Duodenal mucosa (tissue), 2 donors: ENCODE results near the gene MYOF.
"Not testable (repeated sequence)": the region's sequence is repeated elsewhere in the genome, so short reads cannot be mapped to it uniquely, and the experiment has no call there.

Experiments used
- H3K27ac ChIP-seq: one replicate; pipeline ENCODE4 v1.7.0; 2013; ENCODE audit warnings: low read depth, low read length
- H3K27me3 ChIP-seq, 2 donors: one replicate each; pipeline ENCODE4 v1.7.0; 2013; ENCODE audit warnings: low read length in 2 of 2, control low read depth in 1 of 2; ENCODE audit not compliant: insufficient read depth in 2 of 2, control insufficient read depth in 1 of 2
- H3K36me3 ChIP-seq, 2 donors: one replicate each; pipeline ENCODE4 v1.7.0; 2013; ENCODE audit warnings: low read length in 2 of 2, control low read depth in 1 of 2; ENCODE audit not compliant: insufficient read depth in 2 of 2, control insufficient read depth in 1 of 2
- H3K4me1 ChIP-seq, 2 donors: one replicate each; pipeline ENCODE4 v1.7.0; 2013; ENCODE audit warnings: low read length in 2 of 2, control low read depth in 1 of 2; ENCODE audit not compliant: insufficient read depth in 2 of 2, control insufficient read depth in 1 of 2
- H3K4me3 ChIP-seq, 2 donors: one replicate each; pipeline ENCODE4 v1.7.0; 2013; ENCODE audit warnings: low read length in 2 of 2, low read depth in 1 of 2
- H3K9ac ChIP-seq, 2 donors: one replicate each; pipeline ENCODE4 v1.7.0; 2013; ENCODE audit warnings: low read length in 2 of 2, low read depth in 1 of 2
- H3K9me3 ChIP-seq, 2 donors: one replicate each; pipeline ENCODE4 v1.7.0; 2013; ENCODE audit warnings: low read length in 2 of 2, control low read depth in 1 of 2; ENCODE audit not compliant: control insufficient read depth in 1 of 2

MYOF gene

DNA sequence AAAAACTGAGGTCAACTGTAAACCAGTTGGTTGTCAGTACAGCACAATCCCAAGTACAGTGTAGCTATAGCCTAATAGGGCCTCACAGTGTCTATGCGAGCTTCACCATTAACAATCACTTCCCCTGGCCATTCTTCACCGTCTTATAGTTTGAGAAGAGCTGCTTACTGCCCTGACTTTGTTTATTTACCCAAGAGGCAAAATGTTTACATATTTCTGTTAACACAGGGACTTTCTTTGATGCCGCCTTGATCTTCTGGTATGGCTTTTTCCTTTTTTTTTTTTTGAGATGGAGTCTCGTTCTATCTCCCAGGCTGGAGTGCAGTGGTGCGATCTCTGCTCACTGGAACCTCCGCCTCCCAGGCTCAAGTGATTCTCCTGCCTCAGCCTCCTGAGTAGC lies 3.3 kb downstream of the MYOF start:
- Histone ChIP-seq H3K27ac (peak overlapping the region; percentile 12), H3K9me3 (no peaks in the 10 kb centered on the region), H3K36me3 (no peaks in the 10 kb centered on the region), H3K4me3 (no peak overlapping the region), H3K9ac (no peak overlapping the region), H3K27me3 (no peaks in the 10 kb centered on the region), H3K4me1 (peaks cover 11 to 17% of the 10 kb centered on the region in 2 donors)

DNA sequence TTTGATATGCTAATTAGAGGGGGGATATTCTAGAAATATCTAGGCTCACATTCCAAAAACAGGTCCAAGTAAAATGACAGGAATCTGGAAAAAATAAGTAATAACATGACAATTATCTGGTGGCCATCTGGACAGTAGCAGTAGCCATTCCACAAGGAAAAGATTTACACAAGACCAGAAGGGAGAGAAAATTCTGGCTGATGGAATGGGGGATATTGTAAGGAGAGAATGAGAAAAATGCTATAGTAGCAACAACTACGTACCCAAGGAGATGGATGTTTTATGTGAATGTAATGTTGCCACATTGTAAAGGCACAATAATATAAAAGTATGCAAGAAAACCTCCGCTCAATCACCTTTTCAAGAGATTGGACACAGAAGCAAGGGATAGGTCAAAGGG lies 5.4 kb downstream of the MYOF start:
- Histone ChIP-seq H3K36me3 (no peaks in the 10 kb centered on the region), H3K27ac (no peak overlapping the region), H3K27me3 (no peaks in the 10 kb centered on the region), H3K9ac (no peak overlapping the region), H3K4me3 (no peak overlapping the region), H3K9me3 (no peaks in the 10 kb centered on the region), H3K4me1 (peaks cover 14 to 15% of the 10 kb centered on the region in 2 donors)

DNA sequence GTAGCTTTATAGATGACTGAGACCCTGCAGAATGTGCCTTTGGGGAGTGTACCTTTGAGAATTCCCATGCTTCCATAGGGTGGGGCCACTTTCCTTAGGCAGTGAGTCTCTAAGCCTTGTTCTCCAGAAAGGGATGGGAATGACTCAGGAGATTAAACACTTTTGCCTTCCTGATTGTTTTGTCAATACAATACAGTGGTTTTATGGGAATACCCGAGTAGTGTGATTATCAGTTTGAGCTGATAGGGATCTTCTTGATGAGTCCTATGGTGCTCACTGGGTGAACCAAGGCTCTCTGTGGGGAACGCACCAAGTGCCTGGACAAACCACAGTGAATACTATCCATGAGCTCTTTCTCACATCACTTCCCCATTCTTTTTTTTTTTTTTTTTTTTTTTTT lies 6.3 kb downstream of the MYOF start:
- Histone ChIP-seq H3K36me3 (no peaks in the 10 kb centered on the region), H3K9ac (no peak overlapping the region), H3K4me1 (peaks cover 13 to 15% of the 10 kb centered on the region in 2 donors), H3K4me3 (no peak overlapping the region), H3K27ac (no peak overlapping the region), H3K27me3 (no peaks in the 10 kb centered on the region), H3K9me3 (no peaks in the 10 kb centered on the region)

DNA sequence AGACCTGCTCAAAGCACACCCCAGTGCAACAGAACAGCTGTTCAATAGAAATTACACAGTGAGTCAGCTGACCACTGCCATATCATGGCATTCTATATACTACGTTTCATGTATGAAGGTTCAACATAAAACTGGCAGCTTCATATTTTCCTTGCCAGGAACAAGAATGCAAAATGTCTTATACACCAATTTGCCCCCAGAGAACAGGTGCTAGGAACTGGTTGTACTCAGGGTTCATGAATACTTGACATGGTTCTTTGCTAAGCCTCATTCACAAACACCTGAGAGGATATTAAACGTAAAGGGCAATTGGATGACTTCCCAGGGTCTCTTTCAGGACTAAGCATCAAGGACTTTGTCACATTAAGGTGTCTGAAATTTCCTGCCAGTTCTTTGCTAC lies 6.9 kb downstream of the MYOF start:
- Histone ChIP-seq H3K27ac (no peak overlapping the region), H3K9me3 (no peaks in the 10 kb centered on the region), H3K4me3 (no peak overlapping the region), H3K4me1 (peaks cover 10 to 20% of the 10 kb centered on the region in 2 donors), H3K36me3 (no peaks in the 10 kb centered on the region), H3K27me3 (no peaks in the 10 kb centered on the region), H3K9ac (no peak overlapping the region)

DNA sequence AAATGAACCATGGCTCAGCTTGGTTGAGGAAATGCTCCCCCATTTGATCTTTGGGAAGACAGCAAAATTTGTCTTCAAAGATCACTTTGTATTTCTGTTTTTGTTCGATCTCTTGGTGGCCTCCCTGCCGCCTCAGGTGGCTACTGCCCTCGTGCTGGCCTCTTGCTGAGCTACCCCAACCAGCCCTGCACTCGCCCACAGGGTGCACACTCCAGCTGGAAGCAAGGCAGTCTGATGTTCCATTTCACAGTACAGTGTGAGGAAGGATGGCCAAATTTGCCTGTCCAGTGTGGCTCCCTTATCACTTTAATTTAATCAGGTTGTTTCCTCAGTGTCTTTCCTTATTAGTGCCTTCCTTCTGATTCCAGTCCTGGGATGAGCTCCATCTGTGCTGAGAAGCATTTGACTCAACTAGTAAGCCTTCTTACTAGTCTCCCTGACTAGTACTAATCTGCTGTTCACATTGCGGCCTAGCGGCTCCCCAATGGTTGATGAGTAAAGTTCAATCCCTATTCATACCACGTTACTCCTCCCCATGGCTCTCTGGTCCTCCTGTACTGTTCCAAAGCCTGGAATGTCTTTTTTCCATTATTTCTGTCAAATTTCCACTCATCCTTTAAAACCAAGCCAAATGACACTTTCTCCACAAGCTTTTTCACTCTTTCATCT lies 8.2 kb downstream of the MYOF start:
- Histone ChIP-seq H3K4me3 (no peak overlapping the region), H3K9me3 (no peaks in the 10 kb centered on the region), H3K27me3 (no peaks in the 10 kb centered on the region), H3K9ac (no peak overlapping the region), H3K36me3 (no peaks in the 10 kb centered on the region), H3K27ac (no peak overlapping the region), H3K4me1 (peaks cover 10 to 20% of the 10 kb centered on the region in 2 donors)

DNA sequence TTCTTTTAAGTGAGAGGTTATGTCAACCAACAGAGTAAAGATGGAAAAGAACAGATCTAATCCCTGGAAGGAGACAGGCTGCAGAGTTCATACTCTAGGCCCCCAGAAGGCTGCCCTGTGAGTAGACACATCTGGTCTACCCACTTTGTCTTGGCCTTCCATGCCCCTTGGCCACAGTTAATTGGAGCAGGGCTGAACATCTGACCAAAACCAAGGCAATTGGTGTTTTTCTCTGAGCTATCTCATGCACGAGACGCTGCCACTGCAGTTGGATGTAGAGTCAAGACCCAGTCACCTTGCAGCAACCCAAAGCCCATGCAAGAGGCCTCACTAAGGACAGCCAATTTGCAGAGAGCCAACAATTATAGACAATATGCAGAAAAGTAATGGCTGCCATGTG lies 9.0 kb downstream of the MYOF start:
- Histone ChIP-seq H3K4me1 (peaks cover 10 to 20% of the 10 kb centered on the region in 2 donors), H3K4me3 (no peak overlapping the region), H3K27ac (no peak overlapping the region), H3K9me3 (no peaks in the 10 kb centered on the region), H3K27me3 (no peaks in the 10 kb centered on the region), H3K9ac (no peak overlapping the region), H3K36me3 (no peaks in the 10 kb centered on the region)

DNA sequence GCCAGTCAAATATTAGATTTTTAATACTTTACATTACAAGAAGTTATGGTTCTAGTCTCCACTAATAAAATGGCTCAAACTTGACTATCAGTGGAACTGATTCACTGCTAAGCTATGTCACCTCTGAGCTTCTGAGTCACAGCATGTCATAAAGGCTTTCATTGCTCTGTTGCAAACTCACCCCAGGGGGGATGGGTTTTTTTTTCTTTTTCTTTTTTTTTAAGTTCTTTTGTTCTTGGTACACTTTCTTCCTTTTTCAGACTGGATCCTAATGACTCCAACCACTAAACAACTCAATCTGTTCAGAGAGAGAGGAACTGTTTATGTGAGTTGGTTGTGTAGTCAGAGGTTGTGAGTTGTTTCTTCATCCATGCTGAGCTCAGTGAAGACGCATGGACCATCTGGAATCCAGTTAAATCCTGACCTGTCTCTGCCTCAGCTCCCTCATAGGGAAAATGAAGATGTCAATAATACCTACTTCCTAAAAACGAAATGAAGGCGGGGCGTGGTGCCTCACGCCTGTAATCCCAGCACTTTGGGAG lies 11.0 kb downstream of the MYOF start:
- no peaks in the 10 kb centered on the region for H3K36me3 ChIP-seq
- no peaks in the 10 kb centered on the region for H3K27me3 ChIP-seq
- H3K4me1 ChIP-seq = peaks cover 18 to 27% of the 10 kb centered on the region in 2 donors
- H3K27ac ChIP-seq = peak overlapping the region; percentile 61
- H3K4me3 ChIP-seq = no peak overlapping the region
- H3K9ac ChIP-seq = no peak overlapping the region
- H3K9me3 ChIP-seq = no peaks in the 10 kb centered on the region

DNA sequence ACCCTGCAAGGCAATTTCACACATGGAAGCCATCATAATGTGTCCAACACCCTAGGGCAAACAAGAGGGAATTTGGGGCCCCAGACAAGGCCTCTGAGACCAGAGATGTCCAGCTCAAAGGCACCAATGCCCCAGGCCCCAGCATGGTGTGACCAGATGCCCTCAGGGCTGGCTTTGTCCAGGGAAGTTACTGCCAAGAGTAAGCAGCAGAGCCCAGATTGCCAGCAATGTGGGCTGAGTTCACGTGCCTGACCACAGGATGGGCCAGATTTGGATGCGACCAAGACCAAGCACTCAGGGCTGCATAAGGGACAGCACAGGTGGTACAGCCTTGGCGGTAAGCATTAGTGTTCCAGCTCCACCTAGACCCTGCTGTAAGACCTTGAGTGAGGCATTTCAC lies 12.7 kb downstream of the MYOF start:
- H3K9ac ChIP-seq = no peak overlapping the region
- H3K4me1 ChIP-seq = peaks cover 22 to 32% of the 10 kb centered on the region in 2 donors
- H3K27ac ChIP-seq = peak overlapping the region; percentile 2
- no peak overlapping the region for H3K4me3 ChIP-seq
- H3K36me3 ChIP-seq = no peaks in the 10 kb centered on the region
- H3K27me3 ChIP-seq = no peaks in the 10 kb centered on the region
- H3K9me3 ChIP-seq = no peaks in the 10 kb centered on the region

DNA sequence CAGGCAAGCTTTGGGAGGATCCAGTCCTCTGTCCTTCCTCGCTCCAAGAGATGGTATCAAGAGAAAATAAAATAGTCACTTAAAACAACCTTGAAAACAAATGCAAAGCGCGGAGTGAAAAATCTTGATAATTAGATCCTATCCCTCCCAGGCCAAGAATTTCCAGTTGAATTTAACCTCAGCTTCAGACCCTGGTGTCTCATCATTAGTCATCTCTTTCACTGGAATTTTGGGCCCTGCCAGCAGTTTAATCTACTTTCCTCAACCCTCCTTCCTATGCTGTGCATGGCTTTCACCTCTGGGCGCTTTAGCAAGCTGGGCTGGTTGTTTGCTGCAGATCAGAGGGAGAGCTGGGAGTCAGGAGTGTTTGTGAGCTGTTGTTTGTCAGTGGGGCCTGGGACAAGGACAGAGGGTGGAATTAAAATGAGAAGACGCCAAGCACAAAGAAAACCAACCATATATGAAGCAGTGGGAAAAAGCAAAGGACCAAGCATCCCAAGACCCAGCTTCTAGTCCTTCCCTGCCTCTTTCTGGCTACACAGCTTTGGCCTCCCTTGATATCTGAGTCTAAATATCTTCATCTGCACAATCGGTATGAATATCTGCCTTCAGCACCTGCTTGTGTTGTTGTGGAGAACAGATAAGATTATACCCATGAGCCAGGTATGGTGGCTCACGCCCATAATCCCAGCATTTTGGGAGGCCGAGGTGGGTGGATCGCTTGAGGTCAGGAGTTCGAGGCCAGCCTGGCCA lies 13.5 kb downstream of the MYOF start:
- no peak overlapping the region for H3K9ac ChIP-seq

DNA sequence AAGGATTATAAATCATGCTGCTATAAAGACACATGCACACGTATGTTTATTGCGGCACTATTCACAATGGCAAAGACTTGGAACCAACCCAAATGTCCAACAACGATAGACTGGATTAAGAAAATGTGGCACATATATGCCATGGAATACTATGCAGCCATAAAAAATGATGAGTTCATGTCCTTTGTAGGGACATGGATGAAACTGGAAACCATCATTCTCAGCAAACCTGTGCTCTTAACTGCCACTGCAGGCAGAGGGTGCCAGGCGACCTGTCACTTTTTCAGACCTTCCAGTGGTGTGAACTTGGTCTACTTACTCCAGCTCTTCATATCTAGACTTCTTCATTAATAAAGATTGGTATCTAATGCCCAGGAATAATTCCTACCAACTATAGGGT lies 14.5 kb downstream of the MYOF start:
- not testable (repeated sequence) for H3K27me3 ChIP-seq, H3K4me3 ChIP-seq, H3K27ac ChIP-seq, H3K9me3 ChIP-seq, H3K9ac ChIP-seq, H3K36me3 ChIP-seq
- peaks cover 34 to 37% of the 10 kb centered on the region in 2 donors for H3K4me1 ChIP-seq

More for the DNA sequence above, 13.5 kb downstream of the MYOF start:
- no peaks in the 10 kb centered on the region for H3K27me3 ChIP-seq
- H3K4me1 ChIP-seq = peaks cover 31 to 34% of the 10 kb centered on the region in 2 donors
- H3K9me3 ChIP-seq = no peaks in the 10 kb centered on the region
- H3K27ac ChIP-seq = peak overlapping the region; percentile 8
- H3K4me3 ChIP-seq = no peak overlapping the region
- H3K36me3 ChIP-seq = no peaks in the 10 kb centered on the region
